HL-60 (cell line): ENCODE data around the gene SPDYC.

Experiments
- DNase-seq, 2 experiments: peaks; one replicate each; pipeline ENCODE4 v3.0.0-alpha.2; 2010 to 2020; ENCODE audit warnings: low read depth in 1 of 2, low spot score in 1 of 2
- H3K27ac ChIP-seq: fragments of 250-450 bp; sonication (Bioruptor Pico); replicated peaks from 2 replicates; pipeline ENCODE4 v1.5.1; 2020; ENCODE audit warnings: mild to moderate bottlenecking, moderate library complexity
- H3K27me3 ChIP-seq: fragments of 250-450 bp; sonication (Bioruptor Pico); 2 replicates; pipeline ENCODE4 v1.5.1; 2021; ENCODE audit warnings: mild to moderate bottlenecking, moderate library complexity; ENCODE audit not compliant: insufficient read depth, poor library complexity, severe bottlenecking
- H3K4me3 ChIP-seq: replicated peaks from 2 replicates; pipeline ENCODE4 v1.5.1; 2011; ENCODE audit warnings: mild to moderate bottlenecking, control low read depth, low read length; ENCODE audit not compliant: insufficient read depth
- CTCF ChIP-seq: IDR thresholded peaks from one replicate; pipeline ENCODE4 v1.5.1; 2011; ENCODE audit warnings: low read length, control low read depth, inconsistent platforms; ENCODE audit not compliant: insufficient read depth
- GABPA ChIP-seq: IDR thresholded peaks from 2 replicates; pipeline ENCODE4 v1.6.1; 2012; ENCODE audit warnings: low read depth
- POLR2AphosphoS5 ChIP-seq: IDR thresholded peaks from 2 replicates; pipeline ENCODE4 v1.6.1; 2012; ENCODE audit warnings: low read depth
- REST ChIP-seq: IDR thresholded peaks from 2 replicates; pipeline ENCODE4 v1.6.1; 2012; ENCODE audit warnings: low read depth; ENCODE audit not compliant: insufficient replicate concordance
- SPI1 ChIP-seq: IDR thresholded peaks from 2 replicates; pipeline ENCODE4 v1.6.1; 2012; ENCODE audit warnings: low read depth, mild to moderate bottlenecking, borderline replicate concordance

The SPDYC gene

GRCh38 chr11:65150509-65151299 lies 19.3 kb upstream of the SPDYC start:
- TF ChIP-seq SPI1 (no peak; the same call in 1 of the 2 replicates), POLR2AphosphoS5 (peak; percentile 78)
- DNase-seq, result peak; percentile 90 to 96
- no peaks in the 10 kb centered on the region for H3K27me3 ChIP-seq
- no peak overlapping the region for H3K4me3 ChIP-seq
- H3K27ac ChIP-seq, result peak overlapping the region; percentile 89

GRCh38 chr11:65151331-65151899 lies 18.6 kb upstream of the SPDYC start:
- no peak overlapping the region for H3K4me3 ChIP-seq
- peak overlapping the region; percentile 89 for H3K27ac ChIP-seq
- no peak for TF ChIP-seq REST
- no peak for TF ChIP-seq GABPA
- peak; percentile 12; the same call in 1 of the 2 replicates for TF ChIP-seq SPI1
- no peak for TF ChIP-seq POLR2AphosphoS5
- no peaks in the 10 kb centered on the region for H3K27me3 ChIP-seq
- no peak for DNase-seq

GRCh38 chr11:65152122-65152521 lies 17.9 kb upstream of the SPDYC start:
- no peaks in the 10 kb centered on the region for H3K27me3 ChIP-seq
- DNase-seq, result no peak
- no peak for TF ChIP-seq REST
- TF ChIP-seq CTCF, result no peak
- no peak for TF ChIP-seq POLR2AphosphoS5
- no peak for TF ChIP-seq SPI1
- no peak for TF ChIP-seq GABPA
- H3K27ac ChIP-seq, result peak overlapping the region; percentile 89
- no peak overlapping the region for H3K4me3 ChIP-seq

GRCh38 chr11:65156256-65156655 lies 13.8 kb upstream of the SPDYC start:
- DNase-seq, result no peak
- TF ChIP-seq POLR2AphosphoS5 (no peak), GABPA (no peak), CTCF (no peak), SPI1 (no peak), REST (no peak)
- Histone ChIP-seq H3K27me3 (no peaks in the 10 kb centered on the region), H3K4me3 (no peak overlapping the region), H3K27ac (peak overlapping the region; percentile 65)
